ENCODE data around the gene UBE4B. TPM values are rescaled to one million over a fixed set of nuclear protein-coding genes. Genes with fewer than 3 reads are reported as not detected.

UBE4B gene
- polyA plus RNA-seq, 2 of the 4 experiments (the other 2 are of a cell fraction) = 13.5 to 15.1 TPM

GRCh38 chr1:10057796-10058195, 25.0 kb downstream of the UBE4B start:
- peak overlapping the region in 1 of 2 experiments; percentile 31; a peak in 1 of 6 replicates for H3K27ac ChIP-seq

DNA sequence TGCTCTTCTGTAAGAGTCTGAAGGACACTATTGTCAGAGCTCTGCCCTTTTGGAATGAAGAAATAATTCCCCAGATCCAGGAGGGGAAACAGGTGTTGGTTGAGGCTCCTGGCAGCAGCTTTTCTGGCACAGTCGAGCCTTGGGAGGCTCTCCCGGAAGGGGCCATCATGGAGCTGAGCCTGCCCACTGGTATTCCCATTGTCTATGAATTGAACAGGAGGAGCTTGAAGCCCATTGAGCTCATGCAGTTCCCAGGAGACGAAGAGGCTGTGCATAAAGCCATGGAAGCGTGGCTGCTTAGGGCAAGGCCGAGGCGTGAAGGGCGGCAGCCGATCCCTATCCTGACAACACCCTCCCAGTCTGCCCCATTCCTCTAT, 26.6 kb downstream of the UBE4B start:
- POLR2A ChIA-PET = no interaction called here
- CTCF ChIA-PET = interaction anchor here (0.9 kb wide), 1 partner anchor 9 kb away, joined by 4 read pairs; no protein-coding TSS in a partner anchor
- no peak for ATAC-seq

More at GRCh38 chr1:10057796-10058195, 25.0 kb downstream of the UBE4B start:
- Histone ChIP-seq H3K4me1 (peaks cover 24% of the 10 kb centered on the region), H3K4me3 (no peak overlapping the region), H3K4me2 (no peak overlapping the region), H3K9me3 (no peaks in the 10 kb centered on the region)
- CTCF ChIA-PET = no interaction called here
- 92% methylated on average over 5 of the region's 5 CpGs for WGBS (ENCODE audit: missing lambda C conversion rate)
- POLR2A ChIA-PET = no interaction called here
- no peak for ATAC-seq
- no peak for DNase-seq (ENCODE audit: low read depth in 1 of 2, low spot score in 1 of 2)
- TF ChIP-seq RFX5 (IDR thresholded peaks at IDR 0.05) (no peak), TP53 (CRISPR knock-in tag; IDR thresholded peaks at IDR 0.05) (no peak), MAX (IDR thresholded peaks at IDR 0.05) (no peak), PBX3 (IDR thresholded peaks at IDR 0.05) (no peak), POLR2A (IDR thresholded peaks at IDR 0.05; ENCODE audit: low read length) (no peak), KDM1A (IDR thresholded peaks at IDR 0.05; ENCODE audit: low read depth) (no peak)
- TF ChIP-seq, protein P1, sequence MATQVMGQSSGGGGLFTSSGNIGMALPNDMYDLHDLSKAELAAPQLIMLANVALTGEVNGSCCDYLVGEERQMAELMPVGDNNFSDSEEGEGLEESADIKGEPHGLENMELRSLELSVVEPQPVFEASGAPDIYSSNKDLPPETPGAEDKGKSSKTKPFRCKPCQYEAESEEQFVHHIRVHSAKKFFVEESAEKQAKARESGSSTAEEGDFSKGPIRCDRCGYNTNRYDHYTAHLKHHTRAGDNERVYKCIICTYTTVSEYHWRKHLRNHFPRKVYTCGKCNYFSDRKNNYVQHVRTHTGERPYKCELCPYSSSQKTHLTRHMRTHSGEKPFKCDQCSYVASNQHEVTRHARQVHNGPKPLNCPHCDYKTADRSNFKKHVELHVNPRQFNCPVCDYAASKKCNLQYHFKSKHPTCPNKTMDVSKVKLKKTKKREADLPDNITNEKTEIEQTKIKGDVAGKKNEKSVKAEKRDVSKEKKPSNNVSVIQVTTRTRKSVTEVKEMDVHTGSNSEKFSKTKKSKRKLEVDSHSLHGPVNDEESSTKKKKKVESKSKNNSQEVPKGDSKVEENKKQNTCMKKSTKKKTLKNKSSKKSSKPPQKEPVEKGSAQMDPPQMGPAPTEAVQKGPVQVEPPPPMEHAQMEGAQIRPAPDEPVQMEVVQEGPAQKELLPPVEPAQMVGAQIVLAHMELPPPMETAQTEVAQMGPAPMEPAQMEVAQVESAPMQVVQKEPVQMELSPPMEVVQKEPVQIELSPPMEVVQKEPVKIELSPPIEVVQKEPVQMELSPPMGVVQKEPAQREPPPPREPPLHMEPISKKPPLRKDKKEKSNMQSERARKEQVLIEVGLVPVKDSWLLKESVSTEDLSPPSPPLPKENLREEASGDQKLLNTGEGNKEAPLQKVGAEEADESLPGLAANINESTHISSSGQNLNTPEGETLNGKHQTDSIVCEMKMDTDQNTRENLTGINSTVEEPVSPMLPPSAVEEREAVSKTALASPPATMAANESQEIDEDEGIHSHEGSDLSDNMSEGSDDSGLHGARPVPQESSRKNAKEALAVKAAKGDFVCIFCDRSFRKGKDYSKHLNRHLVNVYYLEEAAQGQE (IDR thresholded peaks at IDR 0.05) = no peak
- TF ChIP-seq, protein P2, sequence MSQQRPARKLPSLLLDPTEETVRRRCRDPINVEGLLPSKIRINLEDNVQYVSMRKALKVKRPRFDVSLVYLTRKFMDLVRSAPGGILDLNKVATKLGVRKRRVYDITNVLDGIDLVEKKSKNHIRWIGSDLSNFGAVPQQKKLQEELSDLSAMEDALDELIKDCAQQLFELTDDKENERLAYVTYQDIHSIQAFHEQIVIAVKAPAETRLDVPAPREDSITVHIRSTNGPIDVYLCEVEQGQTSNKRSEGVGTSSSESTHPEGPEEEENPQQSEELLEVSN (IDR thresholded peaks at IDR 0.05; ENCODE audit: borderline replicate concordance, low read depth) = no peak
- FAIRE-seq = no peak

More for the DNA sequence above, 26.6 kb downstream of the UBE4B start:
- WGBS (ENCODE audit: missing lambda C conversion rate) = 91% methylated on average over 6 of the region's 8 CpGs
- DNase-seq (ENCODE audit: low read depth in 1 of 2, low spot score in 1 of 2) (no peak), FAIRE-seq (no peak)
- TF ChIP-seq HMGXB4 (CRISPR knock-in tag; IDR thresholded peaks at IDR 0.05; ENCODE audit: borderline replicate concordance) = no peak
- no peak for TF ChIP-seq HOXB13 (CRISPR knock-in tag; IDR thresholded peaks at IDR 0.05; ENCODE audit: low read depth)
- TF ChIP-seq RCOR1 (IDR thresholded peaks at IDR 0.05; ENCODE audit: low read depth, low read length) = no peak
- no peak for TF ChIP-seq POLR2AphosphoS2 (conservative IDR thresholded peaks at IDR 0.05; ENCODE audit: low read length)
- no peak for TF ChIP-seq CBX8 (IDR thresholded peaks at IDR 0.05)
- no peak for TF ChIP-seq TFCP2L1 (CRISPR knock-in tag; IDR thresholded peaks at IDR 0.05)
- TF ChIP-seq HEYL (CRISPR knock-in tag; IDR thresholded peaks at IDR 0.05) = no peak
- no peak for TF ChIP-seq MAFK (IDR thresholded peaks at IDR 0.05; ENCODE audit: partially characterized antibody)
- no peak for TF ChIP-seq RFX5 (IDR thresholded peaks at IDR 0.05)
- TF ChIP-seq, protein P3, sequence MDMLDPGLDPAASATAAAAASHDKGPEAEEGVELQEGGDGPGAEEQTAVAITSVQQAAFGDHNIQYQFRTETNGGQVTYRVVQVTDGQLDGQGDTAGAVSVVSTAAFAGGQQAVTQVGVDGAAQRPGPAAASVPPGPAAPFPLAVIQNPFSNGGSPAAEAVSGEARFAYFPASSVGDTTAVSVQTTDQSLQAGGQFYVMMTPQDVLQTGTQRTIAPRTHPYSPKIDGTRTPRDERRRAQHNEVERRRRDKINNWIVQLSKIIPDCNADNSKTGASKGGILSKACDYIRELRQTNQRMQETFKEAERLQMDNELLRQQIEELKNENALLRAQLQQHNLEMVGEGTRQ (IDR thresholded peaks at IDR 0.05) = no peak
- TF ChIP-seq, protein P2 (IDR thresholded peaks at IDR 0.05; ENCODE audit: borderline replicate concordance, low read depth) = no peak
- no peak overlapping the region for H3K4me2 ChIP-seq
- H3K4me3 ChIP-seq = no peak overlapping the region
- H3K27ac ChIP-seq = no peak overlapping the region
- H3K9me3 ChIP-seq = no peaks in the 10 kb centered on the region
- H3K4me1 ChIP-seq = peaks cover 24% of the 10 kb centered on the region
